Kidney (tissue), 14 donors: ENCODE measurements around the gene KIF5C. TPM values are rescaled to one million over a fixed set of nuclear protein-coding genes. Genes with fewer than 3 reads are reported as not detected.

ENCODE experiments used
- DNase-seq, 5 donors: peaks; one replicate each; pipeline ENCODE4 v3.0.0-alpha.2; 2013 to 2020
- FAIRE-seq: peaks from 2 replicates; lab custom pipeline; 2012; peaks lifted over from hg19 to GRCh38; lab: Jason Lieb, UNC
- H3K27ac ChIP-seq, 2 donors: one replicate each; pipeline ENCODE4 v1.7.0; 2013; ENCODE audit warnings: low read depth in 2 of 2, low read length in 2 of 2, inconsistent platforms in 1 of 2
- H3K27me3 ChIP-seq: one replicate; pipeline ENCODE4 v1.7.1; 2013; ENCODE audit warnings: low read length, inconsistent platforms; ENCODE audit not compliant: control insufficient read depth, insufficient read depth
- H3K36me3 ChIP-seq, 3 donors: one replicate each; pipeline versions ENCODE4 v1.7.0 to v1.7.1; 2013; ENCODE audit warnings: low read length in 3 of 3, control low read depth in 1 of 3, inconsistent platforms in 1 of 3; ENCODE audit not compliant: insufficient read depth in 3 of 3, control insufficient read depth in 2 of 3
- H3K4me1 ChIP-seq, 3 donors: one replicate each; pipeline versions ENCODE4 v1.7.0 to v1.7.1; 2013; ENCODE audit warnings: low read length in 3 of 3, inconsistent platforms in 1 of 3, low read depth in 1 of 3; ENCODE audit not compliant: control insufficient read depth in 2 of 3, insufficient read depth in 2 of 3
- H3K4me3 ChIP-seq, 3 donors: one replicate each; pipeline versions ENCODE4 v1.7.0 to v1.8.1; 2013; ENCODE audit warnings: low read length in 3 of 3, control low read depth in 1 of 3, inconsistent platforms in 1 of 3
- H3K9ac ChIP-seq, 3 donors: one replicate each; pipeline versions ENCODE4 v1.7.0 to v1.7.1; 2013; ENCODE audit warnings: low read length in 3 of 3, control low read depth in 1 of 3, inconsistent platforms in 1 of 3
- H3K9me3 ChIP-seq, 3 donors: one replicate each; pipeline versions ENCODE4 v1.7.0 to v1.7.1; 2013; ENCODE audit warnings: low read length in 3 of 3, control low read depth in 1 of 3, inconsistent platforms in 1 of 3; ENCODE audit not compliant: control insufficient read depth in 2 of 3, insufficient read depth in 1 of 3
- CTCF ChIP-seq: IDR thresholded peaks from 3 replicates; pipeline ENCODE4 v1.5.1; 2012; ENCODE audit warnings: mild to moderate bottlenecking, moderate library complexity, borderline replicate concordance; ENCODE audit not compliant: insufficient read depth; ENCODE audit errors: extremely low read depth
- intact Hi-C: fragments of 100-400 bp; cut with DNase I; formaldehyde crosslinking; loops from one replicate; pipeline ENCODE4 v1.11.1; 2022
- polyA plus RNA-seq: library from polyadenylated mRNA; stranded (reverse); fragments of 350-450 nt; fragmentation: Illumina TruSeq; extraction: RNeasy Lipid Tissue Mini Kit (QIAGEN cat#74804); gene quantifications from one replicate; pipeline ENCODE4 v1.2.3, GENCODE V29; 2014; ENCODE audit warnings: low read depth, low replicate concordance; ENCODE audit not compliant: insufficient read depth
- total RNA-seq: library from RNA; stranded (reverse); fragmentation: NEBNext Ultra II Directional; extraction: Animal tissue kit (Norgen Biotek cat#: 25700); gene quantifications from one replicate; pipeline ENCODE4 v1.2.1, GENCODE V29; 2021
- donor health status: control.
- donor health status: control.
- donor health status: control.
- donor health status: control.
- donor health status: control.
- donor health status: DM: yes; HTN: yes; CAD: no.
- donor health status: Normal renal cell carcinoma (clear cell type).

The KIF5C gene
- total and polyA plus RNA-seq, 2 donors from 2014 or later = 1.0 to 3.6 TPM

- no peak overlapping the region for H3K4me3 ChIP-seq
- no peaks in the 10 kb centered on the region for H3K36me3 ChIP-seq
- intact Hi-C loops = no loop called here
- peaks cover 0 to 5% (median 0%) of the 10 kb centered on the region in 3 donors for H3K4me1 ChIP-seq
- no peak overlapping the region for H3K9ac ChIP-seq
- no peak overlapping the region for H3K27ac ChIP-seq
- TF ChIP-seq CTCF = no peak
- no peaks in the 10 kb centered on the region for H3K9me3 ChIP-seq
- H3K27me3 ChIP-seq = no peaks in the 10 kb centered on the region
- FAIRE-seq = no peak
- no peak for DNase-seq
Observed at GRCh38 chr2:148888986-148889385, 14.0 kb downstream of the KIF5C start.

GRCh38 chr2:148893906-148894305 lies 18.9 kb downstream of the KIF5C start:
- intact Hi-C loops = no loop called here

GRCh38 chr2:148896136-148896535 lies 21.1 kb downstream of the KIF5C start:
- H3K36me3 ChIP-seq = no peaks in the 10 kb centered on the region
- no peak overlapping the region for H3K4me3 ChIP-seq
- no peak for TF ChIP-seq CTCF
- FAIRE-seq (no peak), DNase-seq (no peak)
- H3K9ac ChIP-seq = no peak overlapping the region
- H3K27ac ChIP-seq = no peak overlapping the region
- H3K4me1 ChIP-seq = no peaks in the 10 kb centered on the region
- intact Hi-C loops = no loop called here
- no peaks in the 10 kb centered on the region for H3K27me3 ChIP-seq
- H3K9me3 ChIP-seq = no peaks in the 10 kb centered on the region

More at GRCh38 chr2:148893906-148894305, 18.9 kb downstream of the KIF5C start:
- DNase-seq (no peak), FAIRE-seq (no peak)
- H3K4me3 ChIP-seq = no peak overlapping the region
- H3K36me3 ChIP-seq = no peaks in the 10 kb centered on the region
- no peak for TF ChIP-seq CTCF
- H3K4me1 ChIP-seq = no peaks in the 10 kb centered on the region
- no peaks in the 10 kb centered on the region for H3K27me3 ChIP-seq
- H3K9ac ChIP-seq = no peak overlapping the region
- no peaks in the 10 kb centered on the region for H3K9me3 ChIP-seq
- no peak overlapping the region for H3K27ac ChIP-seq
